OCI-LY3 (cell line): ENCODE measurements around the gene LRRC4C.

Source experiments
- H2AFZ ChIP-seq: fragments of 200-600, 300-600 bp; shearing (Covaris generic); 2 replicates; pipeline ENCODE4 v1.6.0; 2014; ENCODE audit warnings: antibody characterized with exemption, low read depth, low read length
- H3K27ac ChIP-seq: fragments of 200-600, 300-600 bp; sonication (generic); 2 replicates; pipeline ENCODE4 v1.5.1; 2014; ENCODE audit warnings: mild to moderate bottlenecking, low read length, moderate library complexity, mixed read lengths
- H3K27me3 ChIP-seq: fragments of 200-600, 300-600 bp; sonication (generic); 2 replicates; pipeline ENCODE4 v1.6.1; 2014; ENCODE audit warnings: low read depth, low read length, mixed read lengths
- H3K36me3 ChIP-seq: fragments of 200-600, 300-600 bp; sonication (generic); replicated peaks from 2 replicates; pipeline ENCODE3; 2014; ENCODE audit warnings: low read depth, low read length, mixed read lengths
- H3K4me1 ChIP-seq: fragments of 300-600, 200-600 bp; sonication (generic); 2 replicates; pipeline ENCODE4 v1.6.1; 2014; ENCODE audit warnings: low read length, mixed read lengths
- H3K4me2 ChIP-seq: fragments of 200-600, 300-600 bp; sonication (generic); 2 replicates; pipeline ENCODE4 v1.6.1; 2014; ENCODE audit warnings: low read length, mixed read lengths
- H3K4me3 ChIP-seq: fragments of 300-600, 200-600 bp; sonication (generic); 2 replicates; pipeline ENCODE4 v1.5.1; 2014; ENCODE audit warnings: antibody characterized with exemption, mild to moderate bottlenecking, low read length, moderate library complexity
- H3K79me2 ChIP-seq: fragments of 300-600, 200-600 bp; shearing (Covaris generic); 2 replicates; pipeline ENCODE4 v1.6.1; 2014; ENCODE audit warnings: mild to moderate bottlenecking, low read length, mixed read lengths
- H3K9ac ChIP-seq: fragments of 300-600, 200-600 bp; shearing (Covaris generic); 2 replicates; pipeline ENCODE4 v1.6.0; 2014; ENCODE audit warnings: mild to moderate bottlenecking, low read length, moderate library complexity
- H3K9me3 ChIP-seq: fragments of 200-600, 300-600 bp; shearing (Covaris generic); 2 replicates; pipeline ENCODE4 v1.6.1; 2014; ENCODE audit warnings: low read length, mixed read lengths; ENCODE audit not compliant: insufficient read depth
- H4K20me1 ChIP-seq: fragments of 200-600, 300-600 bp; sonication (generic); 2 replicates; pipeline ENCODE4 v1.6.1; 2016; ENCODE audit warnings: low read length, mixed read lengths; ENCODE audit not compliant: insufficient read depth
- CTCF ChIP-seq: fragments of 200-600, 300-600 bp; sonication (generic); IDR thresholded peaks from 2 replicates; pipeline ENCODE4 v1.5.1; 2014; ENCODE audit warnings: antibody characterized with exemption, low read length, low read depth
- EZH2phosphoT487 ChIP-seq: fragments of 200-600 bp; shearing (Covaris generic); IDR thresholded peaks from 2 replicates; pipeline ENCODE4 v1.6.1; 2018; ENCODE audit warnings: antibody characterized with exemption, mixed run types, low read depth

LRRC4C gene

GRCh38 chr11:40713083-40713482 lies 746.4 kb downstream of the LRRC4C start:
- Histone ChIP-seq H3K4me1 (no peaks in the 10 kb centered on the region), H3K4me3 (no peak overlapping the region), H3K79me2 (no peaks in the 10 kb centered on the region), H4K20me1 (no peaks in the 10 kb centered on the region), H3K9me3 (no peaks in the 10 kb centered on the region), H3K4me2 (no peak overlapping the region), H3K27ac (no peak overlapping the region), H3K27me3 (no peaks in the 10 kb centered on the region), H3K36me3 (no peaks in the 10 kb centered on the region), H2AFZ (no peak overlapping the region), H3K9ac (no peak overlapping the region)
- TF ChIP-seq CTCF, result no peak
- no peak for TF ChIP-seq EZH2phosphoT487

- Histone ChIP-seq H3K4me3 (no peak overlapping the region), H3K9me3 (no peaks in the 10 kb centered on the region), H3K4me2 (no peak overlapping the region), H3K79me2 (no peaks in the 10 kb centered on the region), H3K27ac (no peak overlapping the region), H4K20me1 (no peaks in the 10 kb centered on the region), H3K36me3 (no peaks in the 10 kb centered on the region), H3K27me3 (no peaks in the 10 kb centered on the region), H3K4me1 (no peaks in the 10 kb centered on the region), H2AFZ (no peak overlapping the region), H3K9ac (no peak overlapping the region)
- TF ChIP-seq EZH2phosphoT487 (no peak), CTCF (no peak)
These were observed 758.4 kb downstream of the LRRC4C start for GRCh38 chr11:40701027-40701426.

- no peak overlapping the region for H3K9ac ChIP-seq
- no peaks in the 10 kb centered on the region for H3K27me3 ChIP-seq
- no peak overlapping the region for H3K4me3 ChIP-seq
- H3K36me3 ChIP-seq, result no peaks in the 10 kb centered on the region
- H3K4me1 ChIP-seq, result no peaks in the 10 kb centered on the region
- H3K9me3 ChIP-seq, result no peaks in the 10 kb centered on the region
- no peak overlapping the region for H2AFZ ChIP-seq
- H3K4me2 ChIP-seq, result no peak overlapping the region
- no peaks in the 10 kb centered on the region for H3K79me2 ChIP-seq
- no peak overlapping the region for H3K27ac ChIP-seq
- TF ChIP-seq EZH2phosphoT487 (no peak), CTCF (no peak)
- H4K20me1 ChIP-seq, result no peaks in the 10 kb centered on the region
These were observed 769.6 kb downstream of the LRRC4C start for GRCh38 chr11:40689823-40690222.

GRCh38 chr11:40688369-40688768 lies 771.1 kb downstream of the LRRC4C start:
- Histone ChIP-seq H3K4me2 (no peak overlapping the region), H3K4me1 (no peaks in the 10 kb centered on the region), H3K9ac (no peak overlapping the region), H3K27ac (no peak overlapping the region), H4K20me1 (no peaks in the 10 kb centered on the region), H3K79me2 (no peaks in the 10 kb centered on the region), H3K36me3 (no peaks in the 10 kb centered on the region), H3K4me3 (no peak overlapping the region), H3K27me3 (no peaks in the 10 kb centered on the region), H3K9me3 (no peaks in the 10 kb centered on the region), H2AFZ (no peak overlapping the region)
- TF ChIP-seq EZH2phosphoT487 (no peak), CTCF (no peak)
